ENCODE data around the gene HIPK2.

The HIPK2 gene

GRCh38 chr7:139713526-139714162 is 64.2 kb downstream of the HIPK2 start:
- CTCF ChIA-PET: no interaction called here
- TF ChIP-seq FOXA1 (IDR thresholded peaks at IDR 0.05): no peak
- no peak for TF ChIP-seq HDGF (IDR thresholded peaks at IDR 0.05; ENCODE audit: borderline replicate concordance)
- TF ChIP-seq PKNOX1 (IDR thresholded peaks at IDR 0.05): no peak
- no peak for TF ChIP-seq L3MBTL2 (conservative IDR thresholded peaks at IDR 0.05)
- TF ChIP-seq BHLHE40 (IDR thresholded peaks at IDR 0.05; ENCODE audit: borderline replicate concordance): no peak
- no peak for TF ChIP-seq NFRKB (IDR thresholded peaks at IDR 0.05)
- no peak for TF ChIP-seq LEF1 (IDR thresholded peaks at IDR 0.05; ENCODE audit: borderline replicate concordance)
- TF ChIP-seq TARDBP (IDR thresholded peaks at IDR 0.05): no peak
- TF ChIP-seq CTBP1 (IDR thresholded peaks at IDR 0.05; ENCODE audit: borderline replicate concordance): no peak
- TF ChIP-seq SP1 (IDR thresholded peaks at IDR 0.05): no peak
- no peak for TF ChIP-seq FOXM1 (IDR thresholded peaks at IDR 0.05; ENCODE audit: borderline replicate concordance)
- no peak for TF ChIP-seq SUZ12 (IDR thresholded peaks at IDR 0.05)
- no peak for TF ChIP-seq ELF4 (IDR thresholded peaks at IDR 0.05)
- no peak for TF ChIP-seq FOXK2 (IDR thresholded peaks at IDR 0.05)
- no peak for TF ChIP-seq ZNF384 (IDR thresholded peaks at IDR 0.05)
- no peak for TF ChIP-seq ARNT (IDR thresholded peaks at IDR 0.05)
- POLR2A ChIA-PET: no interaction called here
- DNase-seq (ENCODE audit: extremely low spot score): no peak

- ChIA-PET CTCF (no interaction called here), POLR2A (no interaction called here)
- DNase-seq (ENCODE audit: extremely low spot score): no peak
- TF ChIP-seq SP1 (IDR thresholded peaks at IDR 0.05) (no peak), PKNOX1 (IDR thresholded peaks at IDR 0.05) (no peak), LEF1 (IDR thresholded peaks at IDR 0.05; ENCODE audit: borderline replicate concordance) (no peak), ARNT (IDR thresholded peaks at IDR 0.05) (no peak), SUZ12 (IDR thresholded peaks at IDR 0.05) (no peak), BHLHE40 (IDR thresholded peaks at IDR 0.05; ENCODE audit: borderline replicate concordance) (no peak), FOXM1 (IDR thresholded peaks at IDR 0.05; ENCODE audit: borderline replicate concordance) (no peak), ZNF384 (IDR thresholded peaks at IDR 0.05) (no peak), TARDBP (IDR thresholded peaks at IDR 0.05) (no peak), FOXK2 (IDR thresholded peaks at IDR 0.05) (no peak), L3MBTL2 (conservative IDR thresholded peaks at IDR 0.05) (no peak), FOXA1 (IDR thresholded peaks at IDR 0.05) (no peak), NFRKB (IDR thresholded peaks at IDR 0.05) (no peak), ELF4 (IDR thresholded peaks at IDR 0.05) (no peak), CTBP1 (IDR thresholded peaks at IDR 0.05; ENCODE audit: borderline replicate concordance) (no peak), HDGF (IDR thresholded peaks at IDR 0.05; ENCODE audit: borderline replicate concordance) (no peak)
Measured at GRCh38 chr7:139713061-139713460, 64.7 kb downstream of the HIPK2 start.

GRCh38 chr7:139711991-139712743 is 65.6 kb downstream of the HIPK2 start:
- CTCF ChIA-PET: no interaction called here

GRCh38 chr7:139710036-139710435 is 67.8 kb downstream of the HIPK2 start:
- CTCF ChIA-PET: no interaction called here
- no peak for TF ChIP-seq SP1 (IDR thresholded peaks at IDR 0.05)
- TF ChIP-seq CTBP1 (IDR thresholded peaks at IDR 0.05; ENCODE audit: borderline replicate concordance): no peak
- no peak for TF ChIP-seq SUZ12 (IDR thresholded peaks at IDR 0.05)
- no peak for TF ChIP-seq NFRKB (IDR thresholded peaks at IDR 0.05)
- TF ChIP-seq FOXM1 (IDR thresholded peaks at IDR 0.05; ENCODE audit: borderline replicate concordance): no peak
- no peak for TF ChIP-seq TARDBP (IDR thresholded peaks at IDR 0.05)
- TF ChIP-seq BHLHE40 (IDR thresholded peaks at IDR 0.05; ENCODE audit: borderline replicate concordance): no peak
- TF ChIP-seq LEF1 (IDR thresholded peaks at IDR 0.05; ENCODE audit: borderline replicate concordance): no peak
- TF ChIP-seq FOXA1 (IDR thresholded peaks at IDR 0.05): no peak
- TF ChIP-seq ZNF384 (IDR thresholded peaks at IDR 0.05): no peak
- no peak for TF ChIP-seq PKNOX1 (IDR thresholded peaks at IDR 0.05)
- TF ChIP-seq HDGF (IDR thresholded peaks at IDR 0.05; ENCODE audit: borderline replicate concordance): no peak
- POLR2A ChIA-PET: no interaction called here
- no peak for DNase-seq (ENCODE audit: extremely low spot score)

More at GRCh38 chr7:139711991-139712743, 65.6 kb downstream of the HIPK2 start:
- DNase-seq (ENCODE audit: extremely low spot score): no peak
- TF ChIP-seq FOXA1 (IDR thresholded peaks at IDR 0.05): no peak
- no peak for TF ChIP-seq ELF4 (IDR thresholded peaks at IDR 0.05)
- TF ChIP-seq HDGF (IDR thresholded peaks at IDR 0.05; ENCODE audit: borderline replicate concordance): no peak
- TF ChIP-seq NFRKB (IDR thresholded peaks at IDR 0.05): no peak
- TF ChIP-seq LEF1 (IDR thresholded peaks at IDR 0.05; ENCODE audit: borderline replicate concordance): no peak
- TF ChIP-seq PKNOX1 (IDR thresholded peaks at IDR 0.05): no peak
- no peak for TF ChIP-seq L3MBTL2 (conservative IDR thresholded peaks at IDR 0.05)
- no peak for TF ChIP-seq FOXM1 (IDR thresholded peaks at IDR 0.05; ENCODE audit: borderline replicate concordance)
- POLR2A ChIA-PET: interaction anchor here (0.7 kb wide), 1 partner anchor 470 kb away, joined by 3 read pairs; no protein-coding TSS in a partner anchor

- POLR2A ChIA-PET: no interaction called here
- CTCF ChIA-PET: interaction anchor here (0.6 kb wide), 1 partner anchor 90 kb away, joined by 3 read pairs; no protein-coding TSS in a partner anchor
- DNase-seq (ENCODE audit: extremely low spot score): no peak
- TF ChIP-seq L3MBTL2 (conservative IDR thresholded peaks at IDR 0.05) (no peak), ELF4 (IDR thresholded peaks at IDR 0.05) (no peak), CTBP1 (IDR thresholded peaks at IDR 0.05; ENCODE audit: borderline replicate concordance) (no peak), LEF1 (IDR thresholded peaks at IDR 0.05; ENCODE audit: borderline replicate concordance) (no peak), TARDBP (IDR thresholded peaks at IDR 0.05) (no peak), SUZ12 (IDR thresholded peaks at IDR 0.05) (no peak), FOXM1 (IDR thresholded peaks at IDR 0.05; ENCODE audit: borderline replicate concordance) (no peak), FOXK2 (IDR thresholded peaks at IDR 0.05) (no peak), BHLHE40 (IDR thresholded peaks at IDR 0.05; ENCODE audit: borderline replicate concordance) (no peak), NFRKB (IDR thresholded peaks at IDR 0.05) (no peak), SP1 (IDR thresholded peaks at IDR 0.05) (no peak), HDGF (IDR thresholded peaks at IDR 0.05; ENCODE audit: borderline replicate concordance) (no peak), ARNT (IDR thresholded peaks at IDR 0.05) (no peak)
Measured at GRCh38 chr7:139709485-139709884, 68.3 kb downstream of the HIPK2 start.

All from HEK293T (cell line).